Right lobe of liver (tissue), 6 donors: ENCODE measurements around the gene FAM241B. TPM values are rescaled to one million over a fixed set of nuclear protein-coding genes. Genes with fewer than 3 reads are reported as not detected.

Source experiments
- ATAC-seq, 4 donors: fragments of 200-7000 bp; cut with Tn5 transposase; one replicate each; pipeline ENCODE4 v1.9.1; 2020; ENCODE audit warnings: mild to moderate bottlenecking in 4 of 4, moderate library complexity in 4 of 4
- DNase-seq, 3 donors: peaks; one replicate each; pipeline ENCODE4 v3.0.0-alpha.2; 2020
- H3K27ac ChIP-seq, 3 donors: fragments of 200-600 bp; one replicate each; pipeline ENCODE4 v1.8.0; 2022
- H3K27me3 ChIP-seq, 2 donors: fragments of 200-600 bp; one replicate each; pipeline ENCODE4 v1.8.0; 2022
- H3K36me3 ChIP-seq, 4 donors: fragments of 200-600 bp; sonication (generic) in 1 of 4; one replicate each; pipeline versions ENCODE4 v1.5.1 to v1.8.0; 2017 to 2022; ENCODE audit warnings: control low read depth in 1 of 4
- H3K4me1 ChIP-seq, 4 donors: fragments of 200-600 bp; sonication (generic) in 1 of 4; one replicate each; pipeline versions ENCODE4 v1.5.1 to v1.8.0; 2017 to 2022; ENCODE audit warnings: control low read depth in 1 of 4
- H3K4me3 ChIP-seq, 3 donors: fragments of 200-600 bp; one replicate each; pipeline ENCODE4 v1.8.0; 2022
- H3K9me3 ChIP-seq, 4 donors: fragments of 200-600 bp; sonication (generic) in 1 of 4; one replicate each; pipeline versions ENCODE4 v1.5.1 to v1.8.0; 2017 to 2022; ENCODE audit warnings: control low read depth in 1 of 4
- POLR2A ChIP-seq: fragments of 450-650 bp; IDR thresholded peaks from one replicate; pipeline ENCODE4 v1.6.1; 2017; ENCODE audit warnings: antibody characterized with exemption, mild to moderate bottlenecking
- WGBS: methylation state at CpG from one replicate; pipeline ENCODE4 v1.1.6; 2018; ENCODE audit warnings: low coverage, low lambda C conversion rate; ENCODE audit not compliant: insufficient coverage; ENCODE audit errors: missing lambda C conversion rate; 5-methylcytosine and 5-hydroxymethylcytosine counted together
- intact Hi-C, 2 donors: fragments of 100-400 bp; cut with DNase I; formaldehyde crosslinking; loops; one replicate each; pipeline versions ENCODE4 v1.11.2 to v1.14.1; 2022
- total RNA-seq, 6 experiments: library from RNA; depleted of rRNA in 2 of 6; stranded (reverse); fragments of >200 nt in 2 of 6; fragmentation: NEBNext Ultra II Directional in 3 of 6; extraction: Animal tissue kit (Norgen Biotek cat#: 25700) in 3 of 6; gene quantifications; one replicate each; pipeline versions ENCODE4 v1.1.0 to v1.2.4, GENCODE V29; 2016 to 2023
- TF ChIP-seq, protein P1 (sequence below), 4 donors: fragments of 200-600 bp in 3 of 4; fragments of 450-650 bp in 1 of 4; IDR thresholded peaks; one replicate each; pipeline versions ENCODE4 v1.5.1 to v1.8.0; 2016 to 2022; ENCODE audit warnings: antibody characterized with exemption in 4 of 4, mild to moderate bottlenecking in 2 of 4
- donor health status: DM: no; HTN: yes; CAD: no.
- donor health status: DM: no; HTN: no; CAD: no.
- donor health status: DM: no; HTN: no; CAD: no.
- donor health status: DM: no; HTN: yes; CAD: no.
- donor health status: DM: no; HTN: yes; CAD: no.

The FAM241B gene
- total RNA-seq, 6 experiments from 2014 or later = 0.74 to 3.9 (median 1.5) TPM

GRCh38 chr10:69656742-69657269 is 26.8 kb downstream of the FAM241B start:
- no peaks in the 10 kb centered on the region for H3K27me3 ChIP-seq
- H3K9me3 ChIP-seq = no peaks in the 10 kb centered on the region
- DNase-seq = peak in 1 of 3 donors; percentile 22
- no peaks in the 10 kb centered on the region for H3K36me3 ChIP-seq
- intact Hi-C loops = no loop called here
- WGBS = 53% methylated on average over 3 of the region's 5 CpGs
- TF ChIP-seq, protein P1, sequence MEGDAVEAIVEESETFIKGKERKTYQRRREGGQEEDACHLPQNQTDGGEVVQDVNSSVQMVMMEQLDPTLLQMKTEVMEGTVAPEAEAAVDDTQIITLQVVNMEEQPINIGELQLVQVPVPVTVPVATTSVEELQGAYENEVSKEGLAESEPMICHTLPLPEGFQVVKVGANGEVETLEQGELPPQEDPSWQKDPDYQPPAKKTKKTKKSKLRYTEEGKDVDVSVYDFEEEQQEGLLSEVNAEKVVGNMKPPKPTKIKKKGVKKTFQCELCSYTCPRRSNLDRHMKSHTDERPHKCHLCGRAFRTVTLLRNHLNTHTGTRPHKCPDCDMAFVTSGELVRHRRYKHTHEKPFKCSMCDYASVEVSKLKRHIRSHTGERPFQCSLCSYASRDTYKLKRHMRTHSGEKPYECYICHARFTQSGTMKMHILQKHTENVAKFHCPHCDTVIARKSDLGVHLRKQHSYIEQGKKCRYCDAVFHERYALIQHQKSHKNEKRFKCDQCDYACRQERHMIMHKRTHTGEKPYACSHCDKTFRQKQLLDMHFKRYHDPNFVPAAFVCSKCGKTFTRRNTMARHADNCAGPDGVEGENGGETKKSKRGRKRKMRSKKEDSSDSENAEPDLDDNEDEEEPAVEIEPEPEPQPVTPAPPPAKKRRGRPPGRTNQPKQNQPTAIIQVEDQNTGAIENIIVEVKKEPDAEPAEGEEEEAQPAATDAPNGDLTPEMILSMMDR (IDR thresholded peaks at IDR 0.05) = no peak
- ATAC-seq = no peak
- H3K4me1 ChIP-seq = no peaks in the 10 kb centered on the region
- no peak overlapping the region for H3K27ac ChIP-seq
- no peak overlapping the region for H3K4me3 ChIP-seq

DNA sequence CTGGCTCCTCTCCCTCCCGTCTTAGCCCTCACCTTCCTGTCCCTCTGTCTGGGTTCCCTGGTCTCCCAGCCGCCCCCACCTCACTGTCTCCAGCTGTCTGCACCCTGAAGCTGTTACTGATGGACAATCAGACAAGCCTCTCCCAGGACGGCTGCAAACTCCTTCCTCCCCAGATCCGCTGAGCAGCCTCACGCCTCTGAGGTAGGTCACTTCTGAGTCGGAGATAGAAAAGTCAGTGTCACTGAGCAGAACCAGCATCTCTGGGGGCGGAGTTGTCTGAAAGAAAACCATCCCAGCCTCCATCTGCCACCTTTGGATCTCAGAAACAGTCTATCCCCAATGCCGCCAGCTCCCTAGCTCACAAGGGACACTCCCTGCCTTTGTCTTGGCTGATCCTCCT is 27.4 kb downstream of the FAM241B start:
- no peaks in the 10 kb centered on the region for H3K9me3 ChIP-seq
- WGBS = 50% methylated on average over 7 of the region's 8 CpGs
- intact Hi-C loops = no loop called here
- H3K4me1 ChIP-seq = no peaks in the 10 kb centered on the region
- no peak for ATAC-seq
- H3K27ac ChIP-seq = no peak overlapping the region
- no peaks in the 10 kb centered on the region for H3K36me3 ChIP-seq
- peak in 1 of 3 donors; percentile 19 for DNase-seq
- H3K4me3 ChIP-seq = no peak overlapping the region
- no peaks in the 10 kb centered on the region for H3K27me3 ChIP-seq
- TF ChIP-seq POLR2A = no peak
- TF ChIP-seq, protein P1 (IDR thresholded peaks at IDR 0.05) = no peak

DNA sequence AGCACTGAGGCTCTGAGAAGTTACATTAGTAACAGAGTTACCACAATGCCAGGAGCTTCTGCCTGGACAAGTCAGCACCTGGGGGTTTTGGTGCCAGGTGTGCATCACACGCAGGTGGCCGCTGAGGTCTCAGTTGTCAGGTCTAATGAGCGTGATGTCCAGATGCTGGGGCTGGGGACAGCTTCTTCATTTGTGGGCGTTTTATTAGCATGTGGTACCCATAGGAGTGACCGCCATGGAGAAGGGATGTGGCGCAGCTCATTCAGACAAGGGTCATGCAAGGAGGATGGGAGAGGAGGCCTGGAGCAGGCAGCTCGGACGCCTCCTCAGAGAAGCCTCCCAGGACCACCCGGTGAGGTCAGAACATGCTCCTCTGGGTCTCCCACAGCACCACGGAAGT is 27.8 kb downstream of the FAM241B start:
- TF ChIP-seq, protein P1 (IDR thresholded peaks at IDR 0.05) = no peak
- TF ChIP-seq POLR2A = no peak
- Histone ChIP-seq H3K4me3 (no peak overlapping the region), H3K27me3 (no peaks in the 10 kb centered on the region), H3K4me1 (no peaks in the 10 kb centered on the region), H3K27ac (no peak overlapping the region), H3K36me3 (no peaks in the 10 kb centered on the region), H3K9me3 (no peaks in the 10 kb centered on the region)
- ATAC-seq = no peak
- peak in 1 of 3 donors; percentile 27 for DNase-seq
- intact Hi-C loops = no loop called here
- 84% methylated on average over 6 of the region's 10 CpGs for WGBS

DNA sequence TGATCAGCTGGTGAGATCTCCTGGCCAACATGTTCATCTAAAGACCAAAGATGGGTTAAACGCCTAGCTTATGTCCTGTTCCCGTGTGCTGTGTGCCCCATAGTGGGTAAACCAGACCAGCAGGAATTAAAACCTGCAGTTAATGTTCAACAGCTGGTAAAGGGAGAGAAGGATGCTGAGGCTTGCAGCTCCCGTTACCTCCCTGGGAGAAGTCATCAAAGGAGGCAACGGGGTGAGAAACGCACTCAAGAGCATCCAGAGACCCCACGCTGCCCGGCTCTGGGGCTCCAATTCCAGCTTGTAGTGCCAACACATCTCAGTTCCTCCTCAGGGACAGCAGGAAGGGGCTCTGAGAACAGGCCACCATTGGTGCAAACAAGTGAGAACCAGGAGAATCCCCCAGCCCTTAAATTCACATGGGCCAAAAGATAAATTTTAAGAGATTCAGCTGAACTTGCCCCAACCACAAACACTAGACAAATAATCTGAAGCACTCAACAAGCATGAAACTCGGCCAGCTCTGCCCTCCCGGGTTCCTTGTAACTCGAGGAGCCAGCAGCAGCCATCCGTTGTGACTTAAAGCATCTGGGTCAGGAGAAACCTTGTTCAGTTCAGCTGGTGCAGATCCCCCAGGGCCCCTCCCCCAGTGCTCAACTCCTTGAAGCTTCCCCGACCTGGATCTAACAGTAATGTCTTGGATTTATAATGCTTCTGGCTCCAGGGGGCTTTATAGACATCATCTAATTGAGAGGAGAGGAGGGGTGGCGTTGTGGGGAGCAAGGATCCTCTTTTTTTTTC is 29.4 kb downstream of the FAM241B start:
- no peaks in the 10 kb centered on the region for H3K4me1 ChIP-seq
- ATAC-seq = no peak
- TF ChIP-seq, protein P1 (IDR thresholded peaks at IDR 0.05) = no peak
- no peak for TF ChIP-seq POLR2A
- peak in 1 of 3 donors; percentile 3 for DNase-seq
- H3K9me3 ChIP-seq = no peaks in the 10 kb centered on the region
- no peaks in the 10 kb centered on the region for H3K27me3 ChIP-seq
- WGBS = 51% methylated on average over 9 of the region's 13 CpGs
- H3K4me3 ChIP-seq = no peak overlapping the region
- no peaks in the 10 kb centered on the region for H3K36me3 ChIP-seq
- H3K27ac ChIP-seq = no peak overlapping the region
- intact Hi-C loops = no loop called here
